ENCODE measurements around the gene RPUSD4. TPM values are rescaled to one million over a fixed set of nuclear protein-coding genes. Genes with fewer than 3 reads are reported as not detected.

The RPUSD4 gene
- polyA plus RNA-seq, 2 of the 4 experiments (the other 2 are of a cell fraction), result 15.4 to 16.2 TPM

GRCh38 chr11:126207896-126208295 lies 3.6 kb downstream of the RPUSD4 start:
- no peak for FAIRE-seq
- no peak for DNase-seq (ENCODE audit: low read depth in 1 of 2, low spot score in 1 of 2)
- ChIA-PET POLR2A (no interaction called here), CTCF (no interaction called here)
- Histone ChIP-seq H3K4me2 (no peak overlapping the region), H3K27ac (no peak overlapping the region), H3K4me3 (no peak overlapping the region), H3K4me1 (peaks cover 6% of the 10 kb centered on the region; the same call in 1 of the 3 replicates), H3K9me3 (no peaks in the 10 kb centered on the region)
- TF ChIP-seq FOSB (CRISPR knock-in tag; IDR thresholded peaks at IDR 0.05), result no peak
- TF ChIP-seq PBX3 (IDR thresholded peaks at IDR 0.05), result no peak
- no peak for TF ChIP-seq ELK1 (IDR thresholded peaks at IDR 0.05; ENCODE audit: low read depth, low read length)
- no peak for TF ChIP-seq SREBF2 (IDR thresholded peaks at IDR 0.05)
- TF ChIP-seq HEYL (CRISPR knock-in tag; IDR thresholded peaks at IDR 0.05), result no peak
- no peak for TF ChIP-seq USF2 (IDR thresholded peaks at IDR 0.05)
- no peak for TF ChIP-seq FOSL2 (IDR thresholded peaks at IDR 0.05)
- TF ChIP-seq FOSL2 (CRISPR knock-in tag; IDR thresholded peaks at IDR 0.05), result no peak
- no peak for TF ChIP-seq MAZ (IDR thresholded peaks at IDR 0.05; ENCODE audit: borderline replicate concordance, low read depth, low read length)
- TF ChIP-seq HOXB13 (CRISPR knock-in tag; IDR thresholded peaks at IDR 0.05; ENCODE audit: low read depth), result no peak
- TF ChIP-seq FOXS1 (CRISPR knock-in tag; IDR thresholded peaks at IDR 0.05), result no peak
- no peak for TF ChIP-seq REST (IDR thresholded peaks at IDR 0.05)
- no peak for TF ChIP-seq HMGXB4 (CRISPR knock-in tag; IDR thresholded peaks at IDR 0.05; ENCODE audit: borderline replicate concordance)
- no peak for TF ChIP-seq NFE2L2 (conservative IDR thresholded peaks at IDR 0.05; ENCODE audit: low read length)
- no peak for TF ChIP-seq EHMT2 (IDR thresholded peaks at IDR 0.05; ENCODE audit: low read depth)
- no peak for TF ChIP-seq POLR2AphosphoS2 (conservative IDR thresholded peaks at IDR 0.05; ENCODE audit: low read length)
- TF ChIP-seq KDM1A (IDR thresholded peaks at IDR 0.05; ENCODE audit: low read depth), result no peak
- ATAC-seq, result no peak
- 94% methylated on average over 2 of the region's 2 CpGs for WGBS (ENCODE audit: missing lambda C conversion rate)

- ATAC-seq (no peak), DNase-seq (ENCODE audit: low read depth in 1 of 2, low spot score in 1 of 2) (no peak), FAIRE-seq (no peak)
- TF ChIP-seq ESRRA (IDR thresholded peaks at IDR 0.05; ENCODE audit: borderline replicate concordance, low read length) (no peak), ZSCAN20 (CRISPR knock-in tag; IDR thresholded peaks at IDR 0.05) (no peak), BHLHE40 (IDR thresholded peaks at IDR 0.05; ENCODE audit: low read depth, low read length) (no peak), KDM1A (IDR thresholded peaks at IDR 0.05; ENCODE audit: low read depth) (no peak), HOXB13 (CRISPR knock-in tag; IDR thresholded peaks at IDR 0.05; ENCODE audit: low read depth) (no peak), BCL3 (IDR thresholded peaks at IDR 0.05) (no peak), GATA3 (IDR thresholded peaks at IDR 0.05; ENCODE audit: borderline replicate concordance) (no peak), TP53 (CRISPR knock-in tag; IDR thresholded peaks at IDR 0.05) (no peak), HOXA7 (CRISPR knock-in tag; IDR thresholded peaks at IDR 0.05) (no peak)
- no peak overlapping the region for H3K4me2 ChIP-seq
- no peak overlapping the region for H3K27ac ChIP-seq
- ChIA-PET POLR2A (no interaction called here), CTCF (interaction anchor here (2.0 kb wide), 1 partner anchor 12 kb away, joined by 7 read pairs; no protein-coding TSS in a partner anchor)
- no peaks in the 10 kb centered on the region for H3K4me1 ChIP-seq
- no peaks in the 10 kb centered on the region for H3K9me3 ChIP-seq
- no peak overlapping the region for H3K4me3 ChIP-seq
- 93% methylated on average over 14 of the region's 14 CpGs for WGBS (ENCODE audit: missing lambda C conversion rate)
These were observed 6.1 kb downstream of the RPUSD4 start for GRCh38 chr11:126205359-126205758.

Measured in A549 (cell line).